DOHH2 (cell line): ENCODE data around the gene NXPH2.

ENCODE experiments used
- H3F3A ChIP-seq: fragments of 200-600 bp; sonication (generic), shearing (Covaris generic); 2 replicates; pipeline ENCODE4 v1.6.0; 2016; ENCODE audit warnings: antibody characterized with exemption, mild to moderate bottlenecking; ENCODE audit not compliant: control insufficient read depth, insufficient read depth
- H3K27ac ChIP-seq: fragments of 200-600 bp; sonication (generic); 2 replicates; pipeline ENCODE4 v1.5.1; 2014; ENCODE audit warnings: low read depth, mild to moderate bottlenecking, low read length, moderate library complexity
- H3K27me3 ChIP-seq: fragments of 200-600 bp; sonication (generic); 2 replicates; pipeline ENCODE4 v1.6.1; 2014; ENCODE audit warnings: mild to moderate bottlenecking, low read length, mixed read lengths; ENCODE audit not compliant: control insufficient read depth
- H3K36me3 ChIP-seq: fragments of 200-600 bp; sonication (generic); 2 replicates; pipeline ENCODE4 v1.6.1; 2014; ENCODE audit warnings: mild to moderate bottlenecking, low read length, moderate library complexity, mixed read lengths; ENCODE audit not compliant: control insufficient read depth
- H3K4me1 ChIP-seq: fragments of 200-600 bp; sonication (generic); 2 replicates; pipeline ENCODE4 v1.6.1; 2014; ENCODE audit warnings: mild to moderate bottlenecking, low read length, mixed read lengths; ENCODE audit not compliant: control insufficient read depth
- H3K4me2 ChIP-seq: fragments of 200-600 bp; sonication (generic); 2 replicates; pipeline ENCODE4 v1.6.0; 2014; ENCODE audit warnings: mild to moderate bottlenecking, low read length, moderate library complexity
- H3K4me3 ChIP-seq: fragments of 200-600 bp; sonication (generic); 2 replicates; pipeline ENCODE4 v1.5.1; 2014; ENCODE audit warnings: mild to moderate bottlenecking, low read length, mixed read lengths
- H3K79me2 ChIP-seq: fragments of 200-600 bp; sonication (generic); 2 replicates; pipeline ENCODE4 v1.6.1; 2014; ENCODE audit warnings: mild to moderate bottlenecking, low read length, mixed read lengths; ENCODE audit not compliant: control insufficient read depth
- H3K9me2 ChIP-seq: fragments of 200-600 bp; sonication (generic); replicated peaks from 2 replicates; pipeline ENCODE4 v1.6.1; 2014; ENCODE audit warnings: mild to moderate bottlenecking, low read length, mixed read lengths; ENCODE audit not compliant: control insufficient read depth
- H3K9me3 ChIP-seq: fragments of 200-600 bp; sonication (generic); 2 replicates; pipeline ENCODE4 v1.6.1; 2014; ENCODE audit warnings: antibody characterized with exemption, low read length, mixed read lengths; ENCODE audit not compliant: control insufficient read depth, insufficient read depth
- H4K20me1 ChIP-seq: fragments of 200-600 bp; sonication (generic); 2 replicates; pipeline ENCODE4 v1.6.0; 2014; ENCODE audit warnings: low read depth, mild to moderate bottlenecking, antibody characterized with exemption, low read length, moderate library complexity; ENCODE audit not compliant: control insufficient read depth, insufficient read depth
- EZH2phosphoT487 ChIP-seq: fragments of 200-600 bp; sonication (generic); IDR thresholded peaks from 2 replicates; pipeline ENCODE4 v1.6.1; 2017; ENCODE audit warnings: borderline replicate concordance, mild to moderate bottlenecking, antibody characterized with exemption, low read length, moderate library complexity, mixed read lengths
- TF ChIP-seq, protein P1 (sequence below): fragments of 200-600 bp; sonication (generic); IDR thresholded peaks from one replicate; pipeline ENCODE4 v1.5.1; 2014; ENCODE audit warnings: antibody characterized with exemption, mild to moderate bottlenecking, low read depth, low read length; ENCODE audit not compliant: poor library complexity, severe bottlenecking

The NXPH2 gene

DNA sequence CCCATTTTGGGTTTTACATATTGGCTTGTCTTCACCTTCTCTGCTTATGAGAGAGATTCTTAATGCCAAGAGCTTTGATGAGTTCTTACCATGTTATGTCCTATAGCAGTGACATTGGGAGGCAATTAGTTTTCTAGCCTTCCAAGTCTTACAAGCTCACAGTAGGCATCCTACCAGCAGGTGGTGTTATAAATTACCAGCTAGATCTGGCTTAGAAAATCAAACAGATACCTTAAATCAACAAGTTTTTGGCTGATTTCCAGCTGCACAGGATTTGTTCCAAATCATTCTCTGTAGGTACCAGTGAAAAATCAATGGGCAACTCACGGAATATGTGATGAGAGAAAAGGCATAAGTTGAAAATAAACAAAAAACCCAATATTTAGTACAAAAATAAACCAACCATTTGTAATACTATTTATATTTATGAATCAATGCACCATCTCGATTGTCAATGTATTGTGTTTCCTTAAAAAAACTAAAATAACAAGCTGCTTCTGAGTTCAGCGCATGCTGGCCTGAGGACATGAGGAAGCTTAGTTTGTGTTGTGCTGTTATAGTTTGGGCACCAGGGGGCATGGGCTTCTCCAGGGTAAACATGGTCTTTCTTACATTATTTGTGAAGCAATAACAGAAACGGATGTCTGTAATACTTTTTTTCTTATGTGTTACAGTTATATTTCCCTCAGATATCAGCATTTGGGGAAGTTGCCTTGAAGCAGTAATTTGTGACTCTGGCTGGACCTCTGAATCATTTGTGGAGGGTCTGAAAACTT, 34.1 kb upstream of the NXPH2 start:
- Histone ChIP-seq H3K4me2 (no peak overlapping the region), H3K79me2 (no peaks in the 10 kb centered on the region), H3K9me2 (no peaks in the 10 kb centered on the region), H4K20me1 (no peaks in the 10 kb centered on the region), H3K9me3 (no peaks in the 10 kb centered on the region), H3K4me3 (no peak overlapping the region), H3K36me3 (no peaks in the 10 kb centered on the region), H3K27ac (no peak overlapping the region), H3K27me3 (no peaks in the 10 kb centered on the region), H3F3A (no peaks in the 10 kb centered on the region), H3K4me1 (no peaks in the 10 kb centered on the region)
- no peak for TF ChIP-seq EZH2phosphoT487
- TF ChIP-seq, protein P1, sequence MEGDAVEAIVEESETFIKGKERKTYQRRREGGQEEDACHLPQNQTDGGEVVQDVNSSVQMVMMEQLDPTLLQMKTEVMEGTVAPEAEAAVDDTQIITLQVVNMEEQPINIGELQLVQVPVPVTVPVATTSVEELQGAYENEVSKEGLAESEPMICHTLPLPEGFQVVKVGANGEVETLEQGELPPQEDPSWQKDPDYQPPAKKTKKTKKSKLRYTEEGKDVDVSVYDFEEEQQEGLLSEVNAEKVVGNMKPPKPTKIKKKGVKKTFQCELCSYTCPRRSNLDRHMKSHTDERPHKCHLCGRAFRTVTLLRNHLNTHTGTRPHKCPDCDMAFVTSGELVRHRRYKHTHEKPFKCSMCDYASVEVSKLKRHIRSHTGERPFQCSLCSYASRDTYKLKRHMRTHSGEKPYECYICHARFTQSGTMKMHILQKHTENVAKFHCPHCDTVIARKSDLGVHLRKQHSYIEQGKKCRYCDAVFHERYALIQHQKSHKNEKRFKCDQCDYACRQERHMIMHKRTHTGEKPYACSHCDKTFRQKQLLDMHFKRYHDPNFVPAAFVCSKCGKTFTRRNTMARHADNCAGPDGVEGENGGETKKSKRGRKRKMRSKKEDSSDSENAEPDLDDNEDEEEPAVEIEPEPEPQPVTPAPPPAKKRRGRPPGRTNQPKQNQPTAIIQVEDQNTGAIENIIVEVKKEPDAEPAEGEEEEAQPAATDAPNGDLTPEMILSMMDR, result no peak

DNA sequence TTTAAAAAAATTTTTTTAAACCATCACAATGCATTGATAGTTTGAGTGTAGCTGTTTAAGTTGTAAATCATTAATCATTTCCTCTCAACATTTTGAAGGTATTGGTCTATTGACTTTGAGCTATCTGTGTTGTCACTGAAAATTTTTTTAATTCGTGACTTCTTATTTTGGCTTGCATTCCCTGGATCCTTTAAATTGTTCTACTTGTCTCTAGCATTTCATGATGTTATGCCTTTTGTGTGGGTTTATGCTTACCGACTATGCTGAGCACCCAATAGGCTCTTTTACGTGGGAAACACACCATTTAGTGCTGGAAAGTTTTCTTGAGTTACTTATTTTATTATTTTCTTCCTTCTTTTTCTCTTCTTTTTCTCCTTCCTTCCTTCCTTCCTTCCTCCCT, 31.2 kb upstream of the NXPH2 start:
- Histone ChIP-seq H3K4me3 (no peak overlapping the region), H3K27me3 (no peaks in the 10 kb centered on the region), H3K9me2 (no peaks in the 10 kb centered on the region), H3K27ac (no peak overlapping the region), H3K36me3 (no peaks in the 10 kb centered on the region), H4K20me1 (no peaks in the 10 kb centered on the region), H3F3A (no peaks in the 10 kb centered on the region), H3K4me2 (no peak overlapping the region), H3K79me2 (no peaks in the 10 kb centered on the region), H3K4me1 (no peaks in the 10 kb centered on the region), H3K9me3 (no peaks in the 10 kb centered on the region)
- no peak for TF ChIP-seq EZH2phosphoT487
- TF ChIP-seq, protein P1, result no peak

DNA sequence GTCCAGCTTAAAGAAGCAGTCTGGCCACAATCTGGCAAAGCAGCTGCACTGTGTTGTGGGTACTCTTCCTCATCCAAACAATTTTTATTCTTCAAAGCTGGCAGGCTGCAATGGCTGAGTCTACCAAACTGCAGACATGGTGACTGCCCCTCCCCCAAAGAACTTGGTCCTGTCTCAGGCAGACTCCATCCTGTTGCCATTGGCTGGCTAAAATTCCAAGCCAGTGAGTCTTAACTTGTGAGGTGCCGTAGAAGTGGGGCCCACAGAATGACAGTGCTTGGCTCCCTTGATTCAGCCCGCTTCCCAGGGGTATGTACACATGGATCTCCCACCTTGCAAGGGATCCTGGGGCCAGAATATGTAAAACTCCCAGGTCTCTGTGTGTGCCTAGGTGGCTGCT, 14.5 kb upstream of the NXPH2 start:
- no peak overlapping the region for H3K4me3 ChIP-seq
- no peaks in the 10 kb centered on the region for H4K20me1 ChIP-seq
- H3F3A ChIP-seq, result no peaks in the 10 kb centered on the region
- H3K79me2 ChIP-seq, result no peaks in the 10 kb centered on the region
- no peaks in the 10 kb centered on the region for H3K36me3 ChIP-seq
- no peaks in the 10 kb centered on the region for H3K27me3 ChIP-seq
- no peak overlapping the region for H3K4me2 ChIP-seq
- no peaks in the 10 kb centered on the region for H3K4me1 ChIP-seq
- no peaks in the 10 kb centered on the region for H3K9me2 ChIP-seq
- no peaks in the 10 kb centered on the region for H3K9me3 ChIP-seq
- no peak for TF ChIP-seq EZH2phosphoT487
- TF ChIP-seq, protein P1, result no peak
- no peak overlapping the region for H3K27ac ChIP-seq
